CD4-positive, CD25-positive, alpha-beta regulatory T cell (primary cell): Measurements from ENCODE around the gene ABRAXAS1. TPM values are rescaled to one million over a fixed set of nuclear protein-coding genes. Genes with fewer than 3 reads are reported as not detected.

ENCODE experiments used
- ATAC-seq, 2 donors: fragments of 150-1000 bp; cut with Tn5 transposase; one replicate each; pipeline ENCODE4 v1.10.0; 2021; ENCODE audit warnings: low read depth in 2 of 2, moderate number of reproducible peaks in 2 of 2, moderate library complexity in 1 of 2
- DNase-seq, 3 donors: peaks; one replicate each; pipeline versions ENCODE4 v3.0.0 to v3.0.0-alpha.2; 2012 to 2022; ENCODE audit warnings: mixed read lengths in 1 of 3
- H3K27ac ChIP-seq: one replicate; pipeline ENCODE4 v1.7.0; 2013; ENCODE audit warnings: mild to moderate bottlenecking, low read length; ENCODE audit not compliant: insufficient read depth, poor library complexity, severe bottlenecking
- H3K27me3 ChIP-seq: one replicate; pipeline ENCODE4 v1.7.0; 2013; ENCODE audit warnings: low read length; ENCODE audit not compliant: control insufficient read depth, insufficient read depth
- H3K36me3 ChIP-seq: one replicate; pipeline ENCODE4 v1.7.0; 2013; ENCODE audit warnings: mild to moderate bottlenecking, low read length, moderate library complexity; ENCODE audit not compliant: control insufficient read depth, insufficient read depth
- H3K4me1 ChIP-seq: 2 replicates; pipeline ENCODE4 v1.7.0; 2013; ENCODE audit warnings: mild to moderate bottlenecking, low read length; ENCODE audit not compliant: insufficient read depth, control insufficient read depth, poor library complexity, severe bottlenecking
- H3K4me3 ChIP-seq: one replicate; pipeline ENCODE4 v1.7.0; 2013; ENCODE audit warnings: low read depth, mild to moderate bottlenecking, low read length, moderate library complexity
- H3K9me3 ChIP-seq, 2 experiments: 1 replicate in 1 of 2; 2 replicates in 1 of 2; pipeline ENCODE4 v1.7.0; 2013; ENCODE audit warnings: low read length in 2 of 2, mild to moderate bottlenecking in 1 of 2, moderate library complexity in 1 of 2; ENCODE audit not compliant: control insufficient read depth in 2 of 2
- H3K27ac Mint-ChIP-seq, 3 donors: one replicate each; pipeline ENCODE4 v1.8.0; 2020 to 2022; ENCODE audit warnings: mild to moderate bottlenecking in 3 of 3, mixed read lengths in 3 of 3, moderate library complexity in 2 of 3
- H3K27me3 Mint-ChIP-seq: one replicate; pipeline ENCODE4 v1.8.0; 2022; ENCODE audit warnings: mild to moderate bottlenecking, mixed read lengths
- H3K36me3 Mint-ChIP-seq: one replicate; pipeline ENCODE4 v1.8.0; 2020; ENCODE audit warnings: mixed read lengths
- H3K4me1 Mint-ChIP-seq, 4 donors: one replicate each; pipeline ENCODE4 v1.8.0; 2020 to 2022; ENCODE audit warnings: mixed read lengths in 4 of 4, mild to moderate bottlenecking in 1 of 4
- H3K4me3 Mint-ChIP-seq, 4 donors: one replicate each; pipeline ENCODE4 v1.8.0; 2020 to 2022; ENCODE audit warnings: mild to moderate bottlenecking in 4 of 4, mixed read lengths in 4 of 4, moderate library complexity in 3 of 4
- H3K9me3 Mint-ChIP-seq, 7 donors: one replicate each; pipeline ENCODE4 v1.8.0; 2020 to 2022; ENCODE audit warnings: mixed read lengths in 7 of 7, mild to moderate bottlenecking in 3 of 7, moderate library complexity in 2 of 7
- polyA plus RNA-seq, 4 donors: library from polyadenylated mRNA; unstranded; fragments of 300-500 nt; fragmentation: Illumina TruSeq; gene quantifications; one replicate each; pipeline ENCODE4 v1.2.3, GENCODE V29; 2021
- total RNA-seq: library from RNA; stranded (reverse); gene quantifications from one replicate; pipeline ENCODE4 v1.2.3, GENCODE V29; 2022

Gene ABRAXAS1
- total and polyA plus RNA-seq, 5 donors from 2014 or later, result 10.0 to 18.7 (median 13.2) TPM

DNA sequence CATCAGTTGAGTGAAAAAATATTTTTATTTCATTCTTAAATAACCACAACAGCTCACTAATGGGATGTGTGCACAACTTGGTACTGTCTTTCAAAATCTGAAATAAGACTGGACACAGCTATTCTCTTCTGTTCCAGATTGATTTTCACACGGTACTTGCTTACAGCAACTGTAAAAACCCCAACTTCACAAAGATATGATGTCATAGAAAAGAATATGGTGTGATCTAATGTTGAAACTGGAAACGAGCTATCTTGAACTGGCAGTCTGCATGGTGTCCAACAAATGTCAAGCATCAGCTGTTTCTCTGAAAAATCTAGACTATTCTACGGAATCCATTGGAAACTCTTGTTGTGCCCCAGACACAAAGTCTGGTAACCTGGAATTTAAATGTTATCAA is 44.0 kb downstream of the ABRAXAS1 start:
- Mint-ChIP-seq H3K4me3 (no peak overlapping the region), H3K27ac (no peak overlapping the region), H3K4me1 (peaks cover 0 to 9% (median 8%) of the 10 kb centered on the region in 4 donors), H3K9me3 (no peaks in the 10 kb centered on the region), H3K27me3 (no peaks in the 10 kb centered on the region), H3K36me3 (peaks cover 37% of the 10 kb centered on the region)
- H3K27me3 ChIP-seq, result no peaks in the 10 kb centered on the region
- ATAC-seq, result no peak
- peaks cover 78% of the 10 kb centered on the region for H3K36me3 ChIP-seq
- no peak overlapping the region for H3K4me3 ChIP-seq
- H3K9me3 ChIP-seq, result no peaks in the 10 kb centered on the region
- H3K27ac ChIP-seq, result no peak overlapping the region
- no peaks in the 10 kb centered on the region for H3K4me1 ChIP-seq
- DNase-seq, result no peak

DNA sequence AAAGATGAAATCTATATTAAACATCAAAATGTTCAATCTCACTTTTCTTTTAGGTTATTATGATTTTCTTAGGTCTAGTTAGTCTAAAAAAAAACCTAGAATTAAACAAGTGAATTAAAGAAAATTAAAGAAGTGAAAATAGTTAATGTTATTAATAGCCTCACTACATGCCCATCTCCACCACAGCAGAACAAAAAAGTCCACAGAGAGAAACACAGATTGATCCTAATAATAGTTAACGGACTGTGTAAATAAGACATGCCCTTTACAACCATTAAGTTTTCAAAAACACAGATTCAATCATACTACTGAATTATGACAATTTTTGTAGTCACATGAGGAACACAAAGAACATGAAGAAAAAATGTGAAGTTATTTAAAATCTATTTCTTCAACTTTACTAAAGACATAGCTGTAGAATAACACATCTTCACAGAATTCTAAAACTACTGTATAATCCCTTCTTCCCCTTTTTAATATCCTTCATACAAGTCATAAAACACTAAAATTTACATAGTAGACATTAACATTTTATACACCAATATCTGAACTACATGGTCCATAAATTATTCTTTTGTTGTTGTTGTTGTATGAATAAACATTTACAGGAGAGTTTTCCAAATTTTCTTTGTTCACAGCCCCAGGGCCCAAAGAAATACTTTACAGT is 44.6 kb downstream of the ABRAXAS1 start:
- H3K27ac ChIP-seq, result no peak overlapping the region
- ATAC-seq (no peak), DNase-seq (no peak)
- no peak overlapping the region for H3K4me3 Mint-ChIP-seq
- H3K4me3 ChIP-seq, result no peak overlapping the region
- H3K9me3 Mint-ChIP-seq, result no peaks in the 10 kb centered on the region
- peaks cover 75% of the 10 kb centered on the region for H3K36me3 ChIP-seq
- H3K4me1 Mint-ChIP-seq, result peaks cover 0 to 14% (median 10%) of the 10 kb centered on the region in 4 donors
- no peak overlapping the region for H3K27ac Mint-ChIP-seq
- no peaks in the 10 kb centered on the region for H3K27me3 Mint-ChIP-seq
- H3K9me3 ChIP-seq, result no peaks in the 10 kb centered on the region
- H3K27me3 ChIP-seq, result no peaks in the 10 kb centered on the region
- peaks cover 41% of the 10 kb centered on the region for H3K36me3 Mint-ChIP-seq
- H3K4me1 ChIP-seq, result no peaks in the 10 kb centered on the region

DNA sequence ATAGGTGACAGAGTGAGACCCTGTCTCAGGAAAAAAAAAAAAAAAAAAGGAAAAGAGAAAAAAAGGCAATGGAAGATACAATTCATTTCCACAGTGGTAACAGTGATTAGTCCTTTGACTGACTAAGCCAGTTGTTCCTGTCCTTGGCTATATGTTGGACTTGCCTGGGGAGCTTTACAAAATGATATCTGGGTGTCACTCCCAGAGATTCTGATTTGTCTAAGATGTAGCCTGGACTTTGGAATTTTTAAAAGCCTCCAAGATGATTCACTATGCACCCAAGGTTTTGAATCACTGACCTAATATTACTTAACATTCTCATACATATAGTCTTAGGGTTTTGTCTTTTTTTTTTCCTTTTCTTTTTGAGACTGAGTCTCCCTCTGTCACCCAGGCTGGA is 46.2 kb downstream of the ABRAXAS1 start:
- no peaks in the 10 kb centered on the region for H3K9me3 Mint-ChIP-seq
- no peak overlapping the region for H3K4me3 Mint-ChIP-seq
- Histone ChIP-seq H3K27me3 (no peaks in the 10 kb centered on the region), H3K4me3 (no peak overlapping the region), H3K4me1 (no peaks in the 10 kb centered on the region), H3K27ac (no peak overlapping the region), H3K36me3 (peaks cover 66% of the 10 kb centered on the region), H3K9me3 (no peaks in the 10 kb centered on the region)
- ATAC-seq (no peak), DNase-seq (no peak)
- H3K36me3 Mint-ChIP-seq, result peaks cover 38% of the 10 kb centered on the region
- H3K27me3 Mint-ChIP-seq, result no peaks in the 10 kb centered on the region
- H3K4me1 Mint-ChIP-seq, result peaks cover 5 to 19% (median 8%) of the 10 kb centered on the region in 4 donors
- H3K27ac Mint-ChIP-seq, result peak overlapping the region in 1 of 3 donors; percentile 77

DNA sequence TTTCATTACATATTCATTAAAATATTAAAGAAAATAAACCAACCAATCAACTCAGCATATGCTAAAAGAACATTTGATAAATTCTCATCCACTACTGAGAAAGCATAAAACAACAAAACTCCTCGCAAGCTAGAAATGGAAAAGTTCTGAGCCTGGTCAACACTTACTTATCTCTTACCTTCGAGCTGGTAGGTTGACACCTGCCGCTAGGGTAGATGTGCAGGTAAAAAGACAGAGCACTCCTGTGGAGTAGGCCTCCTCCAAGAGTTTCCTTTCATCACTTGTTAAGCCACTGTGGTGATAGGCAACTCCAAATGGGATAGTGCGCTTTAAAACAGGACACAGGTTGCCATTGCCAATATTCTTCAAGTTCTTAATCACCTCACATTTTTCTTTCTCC is 48.2 kb downstream of the ABRAXAS1 start:
- no peaks in the 10 kb centered on the region for H3K9me3 ChIP-seq
- H3K4me1 ChIP-seq, result no peaks in the 10 kb centered on the region
- no peak overlapping the region for H3K27ac Mint-ChIP-seq
- DNase-seq (no peak), ATAC-seq (no peak)
- peaks cover 59% of the 10 kb centered on the region for H3K36me3 ChIP-seq
- no peaks in the 10 kb centered on the region for H3K27me3 ChIP-seq
- peaks cover 8 to 19% (median 11%) of the 10 kb centered on the region in 4 donors for H3K4me1 Mint-ChIP-seq
- H3K36me3 Mint-ChIP-seq, result peaks cover 35% of the 10 kb centered on the region
- H3K9me3 Mint-ChIP-seq, result no peaks in the 10 kb centered on the region
- H3K27me3 Mint-ChIP-seq, result no peaks in the 10 kb centered on the region
- H3K4me3 ChIP-seq, result no peak overlapping the region
- H3K4me3 Mint-ChIP-seq, result no peak overlapping the region
- no peak overlapping the region for H3K27ac ChIP-seq

DNA sequence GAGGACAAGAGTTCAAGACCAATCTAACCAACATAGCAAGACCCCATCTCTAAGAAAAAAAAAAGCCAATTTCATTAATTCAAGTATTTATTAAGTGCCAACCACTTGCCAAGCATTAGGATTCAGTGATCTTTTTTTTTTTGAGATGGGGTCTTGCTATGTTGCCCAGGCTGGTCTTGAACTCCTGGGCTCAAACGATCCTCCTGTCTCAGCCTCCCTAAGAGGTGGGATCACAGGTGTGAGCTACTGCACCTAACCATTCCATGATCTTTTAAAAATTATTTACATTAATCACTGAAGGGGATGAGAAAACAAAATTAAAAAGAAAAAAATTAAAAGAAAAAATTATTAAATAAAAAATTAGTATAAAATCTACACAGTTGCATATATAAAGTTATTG is 53.7 kb downstream of the ABRAXAS1 start:
- DNase-seq (no peak), ATAC-seq (no peak)
- Mint-ChIP-seq H3K27me3 (no peaks in the 10 kb centered on the region), H3K4me1 (peaks cover 7 to 14% (median 12%) of the 10 kb centered on the region in 4 donors), H3K27ac (no peak overlapping the region), H3K4me3 (no peak overlapping the region), H3K36me3 (peaks cover 27% of the 10 kb centered on the region), H3K9me3 (no peaks in the 10 kb centered on the region)
- H3K27me3 ChIP-seq, result no peaks in the 10 kb centered on the region
- no peak overlapping the region for H3K27ac ChIP-seq
- H3K4me3 ChIP-seq, result no peak overlapping the region
- H3K4me1 ChIP-seq, result no peaks in the 10 kb centered on the region
- H3K9me3 ChIP-seq, result no peaks in the 10 kb centered on the region
- peaks cover 53% of the 10 kb centered on the region for H3K36me3 ChIP-seq

DNA sequence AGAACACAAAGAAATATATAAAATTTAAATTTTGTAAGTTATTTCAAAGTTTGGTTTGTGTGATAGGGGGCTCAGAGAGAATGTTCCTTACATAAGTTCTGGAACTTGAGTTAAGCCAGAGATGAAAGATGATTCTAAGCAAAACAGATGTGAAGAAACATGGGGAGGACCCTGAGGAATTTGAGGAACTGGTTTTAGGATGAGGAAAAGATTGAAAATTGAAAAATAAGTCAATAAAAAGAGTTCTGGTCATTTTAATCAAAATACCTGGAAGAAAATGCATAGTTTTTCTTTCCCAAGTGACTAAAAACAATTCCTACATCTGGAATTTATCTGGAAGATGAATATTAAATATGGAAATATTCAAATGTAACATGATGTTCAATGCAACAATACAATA is 66.7 kb downstream of the ABRAXAS1 start:
- H3K27me3 Mint-ChIP-seq, result no peaks in the 10 kb centered on the region
- no peak for DNase-seq
- Histone ChIP-seq H3K36me3 (peaks cover 68% of the 10 kb centered on the region), H3K4me3 (no peak overlapping the region), H3K27ac (no peak overlapping the region), H3K27me3 (no peaks in the 10 kb centered on the region), H3K9me3 (no peaks in the 10 kb centered on the region), H3K4me1 (no peaks in the 10 kb centered on the region)
- H3K9me3 Mint-ChIP-seq, result no peaks in the 10 kb centered on the region
- no peak for ATAC-seq
- H3K4me3 Mint-ChIP-seq, result peak overlapping the region in 1 of 4 donors; percentile 21
- H3K36me3 Mint-ChIP-seq, result peaks cover 39% of the 10 kb centered on the region
- no peak overlapping the region for H3K27ac Mint-ChIP-seq
- H3K4me1 Mint-ChIP-seq, result peaks cover 0 to 2% (median 0%) of the 10 kb centered on the region in 4 donors

DNA sequence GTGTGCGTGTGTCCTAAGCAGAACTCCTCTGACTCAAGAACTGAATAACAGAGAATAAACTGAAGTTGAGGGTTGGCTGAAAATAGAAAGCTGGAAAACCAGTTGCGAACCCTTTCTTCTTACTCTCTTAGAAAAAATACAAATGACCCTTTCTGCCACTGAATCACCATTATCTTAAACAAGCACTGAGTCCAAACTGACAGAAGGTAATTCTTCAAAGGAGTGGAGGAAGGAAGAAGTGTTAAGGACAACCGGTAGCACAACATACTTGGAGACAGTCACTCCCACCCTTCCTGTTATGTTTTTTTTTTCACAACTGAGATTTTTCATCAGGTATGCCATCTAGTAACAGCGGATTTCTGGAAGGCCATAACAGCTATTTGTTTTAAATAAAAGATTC is 67.3 kb downstream of the ABRAXAS1 start:
- Histone ChIP-seq H3K36me3 (peaks cover 63% of the 10 kb centered on the region), H3K4me1 (no peaks in the 10 kb centered on the region), H3K27me3 (no peaks in the 10 kb centered on the region), H3K27ac (no peak overlapping the region), H3K4me3 (no peak overlapping the region), H3K9me3 (no peaks in the 10 kb centered on the region)
- ATAC-seq, result no peak
- Mint-ChIP-seq H3K4me3 (no peak overlapping the region), H3K27me3 (no peaks in the 10 kb centered on the region), H3K9me3 (no peaks in the 10 kb centered on the region), H3K27ac (no peak overlapping the region), H3K4me1 (peaks cover 0 to 2% (median 0%) of the 10 kb centered on the region in 4 donors), H3K36me3 (peaks cover 41% of the 10 kb centered on the region)
- no peak for DNase-seq

DNA sequence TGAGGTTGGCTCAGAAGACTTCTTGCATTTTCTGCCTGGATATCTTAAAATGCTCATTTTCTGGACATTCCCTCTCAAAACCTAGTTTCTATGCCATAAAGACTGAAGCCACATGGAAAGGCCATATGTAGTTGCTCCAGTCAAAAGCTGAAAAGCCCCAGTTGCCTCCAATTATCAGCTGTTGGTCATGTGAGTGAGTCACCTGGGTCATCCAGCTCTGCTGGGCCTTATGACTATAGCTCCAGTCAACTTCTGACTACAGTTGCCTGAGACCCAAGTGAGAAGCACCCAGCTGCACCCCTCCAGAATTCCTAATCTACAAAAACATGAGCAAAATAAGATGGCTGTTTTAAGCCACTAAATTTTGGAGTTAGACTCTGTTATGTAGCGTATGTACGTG is 71.2 kb downstream of the ABRAXAS1 start:
- H3K4me3 Mint-ChIP-seq, result no peak overlapping the region
- Histone ChIP-seq H3K9me3 (no peaks in the 10 kb centered on the region), H3K27ac (no peak overlapping the region), H3K4me1 (no peaks in the 10 kb centered on the region), H3K36me3 (peaks cover 65% of the 10 kb centered on the region), H3K27me3 (no peaks in the 10 kb centered on the region), H3K4me3 (no peak overlapping the region)
- H3K4me1 Mint-ChIP-seq, result peaks cover 0 to 6% (median 2%) of the 10 kb centered on the region in 4 donors
- H3K27me3 Mint-ChIP-seq, result no peaks in the 10 kb centered on the region
- no peaks in the 10 kb centered on the region for H3K9me3 Mint-ChIP-seq
- no peak for ATAC-seq
- H3K27ac Mint-ChIP-seq, result no peak overlapping the region
- peaks cover 43% of the 10 kb centered on the region for H3K36me3 Mint-ChIP-seq
- no peak for DNase-seq
